PFSK-1 (cell line): Measurements from ENCODE around the gene ALKBH5.

Experiments used
- FOXP2 ChIP-seq: optimal IDR thresholded peaks from 2 replicates; pipeline ENCODE3; 2011; ENCODE audit warnings: borderline replicate concordance, control low read depth, inconsistent platforms; ENCODE audit not compliant: insufficient read depth; ENCODE audit errors: extremely low read length, extremely low read depth
- POLR2AphosphoS5 ChIP-seq: IDR thresholded peaks from 2 replicates; pipeline ENCODE4 v1.6.1; 2012; ENCODE audit warnings: low read depth, mild to moderate bottlenecking, control low read depth, low read length, moderate library complexity
- SIN3A ChIP-seq: IDR thresholded peaks from 2 replicates; pipeline ENCODE4 v1.6.1; 2012; ENCODE audit warnings: mild to moderate bottlenecking, low read length, moderate library complexity, borderline replicate concordance; ENCODE audit not compliant: insufficient read depth
- TAF1 ChIP-seq: IDR thresholded peaks from 2 replicates; pipeline ENCODE4 v1.6.1; 2012; ENCODE audit warnings: low read length, control low read depth, borderline replicate concordance; ENCODE audit not compliant: insufficient read depth
- TF ChIP-seq, protein P1 (sequence below), 2 experiments: IDR thresholded peaks; 2 replicates each; pipeline versions ENCODE4 v1.6.1 to v1.8.0; 2011 to 2012; ENCODE audit warnings: low read depth in 2 of 2, low read length in 2 of 2, control low read depth in 1 of 2, inconsistent platforms in 1 of 2, mild to moderate bottlenecking in 1 of 2, moderate library complexity in 1 of 2; ENCODE audit not compliant: insufficient read depth in 1 of 2

Gene ALKBH5

GRCh38 chr17:18182110-18182977 lies 1.3 kb upstream of the ALKBH5 start:
- TF ChIP-seq SIN3A (no peak), FOXP2 (no peak), TAF1 (no peak), POLR2AphosphoS5 (no peak)
- TF ChIP-seq, protein P1, sequence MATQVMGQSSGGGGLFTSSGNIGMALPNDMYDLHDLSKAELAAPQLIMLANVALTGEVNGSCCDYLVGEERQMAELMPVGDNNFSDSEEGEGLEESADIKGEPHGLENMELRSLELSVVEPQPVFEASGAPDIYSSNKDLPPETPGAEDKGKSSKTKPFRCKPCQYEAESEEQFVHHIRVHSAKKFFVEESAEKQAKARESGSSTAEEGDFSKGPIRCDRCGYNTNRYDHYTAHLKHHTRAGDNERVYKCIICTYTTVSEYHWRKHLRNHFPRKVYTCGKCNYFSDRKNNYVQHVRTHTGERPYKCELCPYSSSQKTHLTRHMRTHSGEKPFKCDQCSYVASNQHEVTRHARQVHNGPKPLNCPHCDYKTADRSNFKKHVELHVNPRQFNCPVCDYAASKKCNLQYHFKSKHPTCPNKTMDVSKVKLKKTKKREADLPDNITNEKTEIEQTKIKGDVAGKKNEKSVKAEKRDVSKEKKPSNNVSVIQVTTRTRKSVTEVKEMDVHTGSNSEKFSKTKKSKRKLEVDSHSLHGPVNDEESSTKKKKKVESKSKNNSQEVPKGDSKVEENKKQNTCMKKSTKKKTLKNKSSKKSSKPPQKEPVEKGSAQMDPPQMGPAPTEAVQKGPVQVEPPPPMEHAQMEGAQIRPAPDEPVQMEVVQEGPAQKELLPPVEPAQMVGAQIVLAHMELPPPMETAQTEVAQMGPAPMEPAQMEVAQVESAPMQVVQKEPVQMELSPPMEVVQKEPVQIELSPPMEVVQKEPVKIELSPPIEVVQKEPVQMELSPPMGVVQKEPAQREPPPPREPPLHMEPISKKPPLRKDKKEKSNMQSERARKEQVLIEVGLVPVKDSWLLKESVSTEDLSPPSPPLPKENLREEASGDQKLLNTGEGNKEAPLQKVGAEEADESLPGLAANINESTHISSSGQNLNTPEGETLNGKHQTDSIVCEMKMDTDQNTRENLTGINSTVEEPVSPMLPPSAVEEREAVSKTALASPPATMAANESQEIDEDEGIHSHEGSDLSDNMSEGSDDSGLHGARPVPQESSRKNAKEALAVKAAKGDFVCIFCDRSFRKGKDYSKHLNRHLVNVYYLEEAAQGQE (IDR thresholded peaks at IDR 0.05; ENCODE audit: insufficient read depth in 1 of 2, low read depth in 2 of 2, low read length in 2 of 2): no peak

DNA sequence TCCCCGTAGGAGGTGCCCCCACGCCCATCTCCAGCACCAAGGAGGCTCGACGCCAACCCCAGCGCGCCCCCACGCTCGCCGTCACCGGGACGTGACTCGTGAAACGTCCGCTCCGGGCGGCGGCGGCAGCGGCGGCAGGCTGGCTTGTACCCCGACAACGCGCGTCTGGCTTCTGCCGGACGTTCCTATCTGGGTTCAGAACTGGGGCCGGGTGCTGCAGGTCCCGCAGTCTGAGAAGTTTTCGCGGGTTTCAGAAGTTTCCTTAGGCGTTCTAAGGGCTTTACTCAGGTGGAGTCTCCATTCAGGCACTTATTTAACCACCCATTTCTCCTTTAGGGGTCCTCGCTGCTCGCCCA lies 672 bp upstream of the ALKBH5 start:
- TF ChIP-seq, protein P1 (IDR thresholded peaks at IDR 0.05; ENCODE audit: insufficient read depth in 1 of 2, low read depth in 2 of 2, low read length in 2 of 2): 0 out of 4 replicates have a peak, but pooled peaks of 1 of the 2 experiments have one; percentile 49
- peak; percentile 66; the same call in 1 of the 2 replicates for TF ChIP-seq TAF1
- TF ChIP-seq POLR2AphosphoS5: peak; percentile 62; the same call in 1 of the 2 replicates
- TF ChIP-seq FOXP2: no peak
- no peak for TF ChIP-seq SIN3A

- TF ChIP-seq TAF1 (no peak), POLR2AphosphoS5 (no peak), FOXP2 (peak; percentile 27), SIN3A (peak; percentile 59; the same call in 1 of the 2 replicates)
- TF ChIP-seq, protein P1 (IDR thresholded peaks at IDR 0.05; ENCODE audit: insufficient read depth in 1 of 2, low read depth in 2 of 2, low read length in 2 of 2): no peak
Observed at GRCh38 chr17:18184143-18185031, 759 bp downstream of the ALKBH5 start.

DNA sequence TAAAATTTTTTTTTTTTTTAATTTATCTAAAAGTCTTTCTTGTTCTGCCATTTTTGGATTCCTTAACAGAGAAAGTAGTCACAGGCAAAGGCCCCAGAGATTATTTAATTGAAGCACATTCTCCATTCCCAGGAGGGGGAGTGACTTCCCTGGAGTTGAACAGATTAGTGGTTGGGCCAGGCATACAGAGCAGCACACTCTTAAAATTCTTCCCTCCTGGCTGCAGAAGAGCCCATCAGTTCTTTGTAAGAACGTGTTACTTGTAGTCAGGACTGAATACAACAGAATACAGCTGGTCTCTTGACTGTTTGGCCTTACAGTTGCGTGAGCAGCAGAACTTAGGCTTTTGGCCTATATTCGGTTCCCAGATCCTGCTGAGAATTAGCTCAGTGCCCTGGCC lies 1.8 kb downstream of the ALKBH5 start:
- peak; percentile 49; the same call in 1 of the 2 replicates for TF ChIP-seq SIN3A
- TF ChIP-seq POLR2AphosphoS5: no peak

DNA sequence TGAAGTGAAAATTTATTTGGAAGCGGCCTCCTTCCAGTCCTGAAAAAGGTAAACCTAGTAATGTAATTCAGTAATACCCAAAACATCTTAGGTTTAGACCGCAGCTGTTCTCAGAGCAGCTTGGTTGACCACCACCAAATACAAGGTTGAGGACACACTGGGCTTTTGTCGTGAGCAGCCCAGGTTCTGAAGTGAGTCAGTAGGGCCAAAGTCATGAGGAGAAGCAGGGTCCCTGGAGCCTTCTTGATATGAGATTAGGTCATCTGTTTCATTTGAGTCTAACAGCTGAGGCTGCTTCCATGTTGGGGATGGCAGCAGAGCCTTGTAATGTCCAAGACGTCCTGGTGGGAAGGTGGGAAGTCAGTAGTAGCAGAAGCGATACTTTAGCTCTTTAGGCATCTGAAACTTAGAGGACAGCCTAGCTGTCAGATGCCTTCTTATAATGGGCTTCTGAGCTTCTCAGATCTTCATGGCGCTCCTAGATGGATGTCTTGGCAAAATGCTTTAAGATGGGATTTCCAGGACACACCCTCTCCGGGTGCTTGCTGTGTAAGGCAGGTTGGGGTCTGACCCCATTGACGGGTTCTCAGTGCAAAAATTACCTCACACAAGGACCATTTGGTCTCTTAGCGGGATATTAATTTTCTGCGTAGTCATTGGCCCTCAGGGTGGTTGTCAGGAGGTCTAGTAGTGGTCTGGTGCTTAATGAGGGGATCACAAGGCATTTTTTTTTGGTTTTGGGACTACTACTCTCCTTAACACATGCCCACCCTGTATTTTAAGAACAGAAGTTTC lies 2.4 kb downstream of the ALKBH5 start:
- TF ChIP-seq POLR2AphosphoS5: no peak
- TF ChIP-seq SIN3A: 0 out of 2 replicates have a peak, but pooled peaks have one; percentile 12
- TF ChIP-seq FOXP2: no peak
